Suppressor macrophage treated with lipopolysaccharide for 1 hour (primary cell): Measurements from ENCODE around the gene DNAJC5.
"Not testable (repeated sequence)": the region's sequence is repeated elsewhere in the genome, so short reads cannot be mapped to it uniquely, and the experiment has no call there.

Experiments
- DNase-seq, 3 donors: peaks; one replicate each; pipeline ENCODE4 v3.0.0-alpha.2; 2020 to 2022

The DNAJC5 gene

GRCh38 chr20:63894358-63895201, at the start of gene DNAJC5:
TSS of gene DNAJC5 (plus strand) at chr20:63895126. CDS start at chr20:63928346, 33,220 bp downstream.
- peak; percentile 96 to 99 (median 98) for DNase-seq

- peak in 1 of 3 donors; percentile 29 for DNase-seq
These were observed 48.7 kb upstream of the DNAJC5 start for GRCh38 chr20:63846128-63846771.

GRCh38 chr20:63846888-63847236, 48.1 kb upstream of the DNAJC5 start:
- DNase-seq: no peak

- DNase-seq: peak; percentile 46 to 62 (median 49)
These were observed 47.5 kb upstream of the DNAJC5 start for GRCh38 chr20:63847237-63848002.

GRCh38 chr20:63848003-63848911, 46.7 kb upstream of the DNAJC5 start:
- peak in 2 of 3 donors; percentile 22 to 42 for DNase-seq

GRCh38 chr20:63850689-63851547, 44.0 kb upstream of the DNAJC5 start:
- peak; percentile 81 to 83 (median 83) for DNase-seq

GRCh38 chr20:63851548-63851943, 43.4 kb upstream of the DNAJC5 start:
- DNase-seq: not testable (repeated sequence)

GRCh38 chr20:63853733-63854068, 41.2 kb upstream of the DNAJC5 start:
- not testable (repeated sequence) for DNase-seq

- peak; percentile 82 to 90 (median 85) for DNase-seq
These were observed 40.7 kb upstream of the DNAJC5 start for GRCh38 chr20:63854069-63854765.

GRCh38 chr20:63854766-63855362, 40.1 kb upstream of the DNAJC5 start:
- DNase-seq: peak; percentile 9 to 25 (median 17)

GRCh38 chr20:63855363-63856097, 39.4 kb upstream of the DNAJC5 start:
- no peak for DNase-seq

- DNase-seq: no peak
These were observed 38.8 kb upstream of the DNAJC5 start for GRCh38 chr20:63856098-63856511.

- no peak for DNase-seq
These were observed 37.0 kb upstream of the DNAJC5 start for GRCh38 chr20:63857764-63858392.

GRCh38 chr20:63858393-63859165, 36.3 kb upstream of the DNAJC5 start:
- peak; percentile 50 to 67 (median 55) for DNase-seq

GRCh38 chr20:63859166-63859699, 35.7 kb upstream of the DNAJC5 start:
- DNase-seq: no peak

- peak; percentile 60 to 76 (median 64) for DNase-seq
These were observed 34.4 kb upstream of the DNAJC5 start for GRCh38 chr20:63860325-63861051.

- DNase-seq: no peak
These were observed 33.5 kb upstream of the DNAJC5 start, which contains the start of gene ABHD16B for GRCh38 chr20:63861365-63861934. TSS of gene ABHD16B (plus strand) at chr20:63861498. CDS start at chr20:63861541, 43 bp downstream.
